Measurements from ENCODE around the gene KCNMA1.
"Not testable (repeated sequence)": the region's sequence is repeated elsewhere in the genome, so short reads cannot be mapped to it uniquely, and the experiment has no call there.

GRCh38 chr10:77683088-77683432, 45.5 kb upstream of the KCNMA1 start:
- TF ChIP-seq, protein P1, sequence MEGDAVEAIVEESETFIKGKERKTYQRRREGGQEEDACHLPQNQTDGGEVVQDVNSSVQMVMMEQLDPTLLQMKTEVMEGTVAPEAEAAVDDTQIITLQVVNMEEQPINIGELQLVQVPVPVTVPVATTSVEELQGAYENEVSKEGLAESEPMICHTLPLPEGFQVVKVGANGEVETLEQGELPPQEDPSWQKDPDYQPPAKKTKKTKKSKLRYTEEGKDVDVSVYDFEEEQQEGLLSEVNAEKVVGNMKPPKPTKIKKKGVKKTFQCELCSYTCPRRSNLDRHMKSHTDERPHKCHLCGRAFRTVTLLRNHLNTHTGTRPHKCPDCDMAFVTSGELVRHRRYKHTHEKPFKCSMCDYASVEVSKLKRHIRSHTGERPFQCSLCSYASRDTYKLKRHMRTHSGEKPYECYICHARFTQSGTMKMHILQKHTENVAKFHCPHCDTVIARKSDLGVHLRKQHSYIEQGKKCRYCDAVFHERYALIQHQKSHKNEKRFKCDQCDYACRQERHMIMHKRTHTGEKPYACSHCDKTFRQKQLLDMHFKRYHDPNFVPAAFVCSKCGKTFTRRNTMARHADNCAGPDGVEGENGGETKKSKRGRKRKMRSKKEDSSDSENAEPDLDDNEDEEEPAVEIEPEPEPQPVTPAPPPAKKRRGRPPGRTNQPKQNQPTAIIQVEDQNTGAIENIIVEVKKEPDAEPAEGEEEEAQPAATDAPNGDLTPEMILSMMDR (IDR thresholded peaks at IDR 0.05), result not testable (repeated sequence)
- not testable (repeated sequence) for TF ChIP-seq POLR2A, POLR2AphosphoS5 (IDR thresholded peaks at IDR 0.05)
